Endothelial cell of umbilical vein (primary cell): ENCODE results near the gene SIRPA.

Source experiments
- POLR2AphosphoS5 ChIP-seq: IDR thresholded peaks from 2 replicates; pipeline ENCODE4 v1.6.1; 2012; ENCODE audit warnings: low read depth, mild to moderate bottlenecking, control low read depth, low read length, moderate library complexity; ENCODE audit not compliant: insufficient read depth
- TF ChIP-seq, protein P1 (sequence below), 2 donors: IDR thresholded peaks; 1 replicate in 1 of 2; 2 replicates in 1 of 2; pipeline ENCODE4 v1.5.1; 2011; ENCODE audit warnings: low read length in 2 of 2, mild to moderate bottlenecking in 2 of 2, moderate library complexity in 2 of 2, control low read depth in 1 of 2, inconsistent platforms in 1 of 2, low read depth in 1 of 2; ENCODE audit not compliant: insufficient read depth in 1 of 2; ENCODE audit errors: extremely low read depth in 1 of 2
- TF ChIP-seq, protein P2 (sequence below): IDR thresholded peaks from 2 replicates; pipeline ENCODE4 v1.6.1; 2011; ENCODE audit not compliant: insufficient read depth, insufficient read length

DNA sequence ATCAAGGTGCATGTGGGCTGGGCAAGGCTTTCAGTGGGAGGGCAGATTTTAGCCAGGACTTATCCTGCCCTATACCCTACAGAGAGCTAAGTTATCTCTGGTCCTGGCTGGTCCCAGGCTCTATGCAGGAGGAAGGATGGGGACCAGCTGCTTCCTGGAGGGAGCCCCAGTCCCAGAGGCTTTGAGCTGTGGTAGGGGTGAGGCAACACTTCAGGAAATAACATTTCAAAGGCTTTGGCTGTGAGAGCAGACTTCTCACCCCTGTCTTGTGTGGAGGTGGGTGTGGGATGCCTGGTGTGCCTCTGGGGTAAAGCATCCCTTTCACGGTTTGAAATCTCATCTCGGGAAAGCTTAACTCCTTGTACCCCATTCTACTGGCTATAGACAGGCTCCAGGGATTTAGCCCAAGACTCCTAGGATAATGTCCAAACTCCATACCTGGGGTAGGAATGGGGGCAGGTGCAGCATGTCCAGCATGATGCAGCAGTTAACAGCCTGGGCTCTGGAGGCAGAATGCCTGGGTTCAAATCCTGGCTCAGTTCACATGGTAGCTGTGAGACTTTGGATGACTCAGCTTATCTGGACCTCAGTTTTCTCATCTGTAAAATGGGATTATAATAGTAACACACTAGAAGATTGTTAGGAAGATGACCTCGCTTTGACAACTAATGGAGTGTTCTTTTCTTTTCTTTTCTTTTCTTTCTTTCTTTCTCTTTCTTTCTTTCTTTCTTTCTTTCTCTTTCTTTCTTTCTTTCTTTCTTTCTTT lies 27.5 kb upstream of the SIRPA start:
- TF ChIP-seq POLR2AphosphoS5, result no peak
- TF ChIP-seq, protein P1, sequence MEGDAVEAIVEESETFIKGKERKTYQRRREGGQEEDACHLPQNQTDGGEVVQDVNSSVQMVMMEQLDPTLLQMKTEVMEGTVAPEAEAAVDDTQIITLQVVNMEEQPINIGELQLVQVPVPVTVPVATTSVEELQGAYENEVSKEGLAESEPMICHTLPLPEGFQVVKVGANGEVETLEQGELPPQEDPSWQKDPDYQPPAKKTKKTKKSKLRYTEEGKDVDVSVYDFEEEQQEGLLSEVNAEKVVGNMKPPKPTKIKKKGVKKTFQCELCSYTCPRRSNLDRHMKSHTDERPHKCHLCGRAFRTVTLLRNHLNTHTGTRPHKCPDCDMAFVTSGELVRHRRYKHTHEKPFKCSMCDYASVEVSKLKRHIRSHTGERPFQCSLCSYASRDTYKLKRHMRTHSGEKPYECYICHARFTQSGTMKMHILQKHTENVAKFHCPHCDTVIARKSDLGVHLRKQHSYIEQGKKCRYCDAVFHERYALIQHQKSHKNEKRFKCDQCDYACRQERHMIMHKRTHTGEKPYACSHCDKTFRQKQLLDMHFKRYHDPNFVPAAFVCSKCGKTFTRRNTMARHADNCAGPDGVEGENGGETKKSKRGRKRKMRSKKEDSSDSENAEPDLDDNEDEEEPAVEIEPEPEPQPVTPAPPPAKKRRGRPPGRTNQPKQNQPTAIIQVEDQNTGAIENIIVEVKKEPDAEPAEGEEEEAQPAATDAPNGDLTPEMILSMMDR (IDR thresholded peaks at IDR 0.05; ENCODE audit: extremely low read depth in 1 of 2, insufficient read depth in 1 of 2, low read depth in 1 of 2, low read length in 2 of 2), result no peak
- TF ChIP-seq, protein P2, sequence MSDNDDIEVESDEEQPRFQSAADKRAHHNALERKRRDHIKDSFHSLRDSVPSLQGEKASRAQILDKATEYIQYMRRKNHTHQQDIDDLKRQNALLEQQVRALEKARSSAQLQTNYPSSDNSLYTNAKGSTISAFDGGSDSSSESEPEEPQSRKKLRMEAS, result no peak
